Skeletal muscle satellite cell (primary cell): ENCODE measurements around the gene THRAP3.
A peak's percentile ranks its signal among the peaks of the same experiment; 100 is the strongest.

Source experiments
- H3K27me3 ChIP-seq: 2 replicates; pipeline ENCODE4 v1.7.0; 2013; ENCODE audit warnings: low read length; ENCODE audit not compliant: control insufficient read depth, insufficient read depth
- H3K36me3 ChIP-seq: 2 replicates; pipeline ENCODE4 v1.7.0; 2013; ENCODE audit warnings: mild to moderate bottlenecking, control low read depth, low read length; ENCODE audit not compliant: insufficient read depth
- H3K4me1 ChIP-seq: 2 replicates; pipeline ENCODE4 v1.7.0; 2013; ENCODE audit warnings: low read length; ENCODE audit not compliant: control insufficient read depth, insufficient read depth
- H3K4me2 ChIP-seq: 2 replicates; pipeline ENCODE4 v1.7.0; 2013; ENCODE audit warnings: mild to moderate bottlenecking, low read length
- H3K4me3 ChIP-seq: 2 replicates; pipeline ENCODE4 v1.7.0; 2013; ENCODE audit warnings: low read length
- H3K9ac ChIP-seq: 2 replicates; pipeline ENCODE4 v1.7.0; 2013; ENCODE audit warnings: mild to moderate bottlenecking, low read depth, low read length, moderate library complexity
- H3K9me3 ChIP-seq: replicated peaks from 2 replicates; pipeline ENCODE4 v1.7.0; 2013; ENCODE audit warnings: mild to moderate bottlenecking, control low read depth, low read length

The THRAP3 gene

DNA sequence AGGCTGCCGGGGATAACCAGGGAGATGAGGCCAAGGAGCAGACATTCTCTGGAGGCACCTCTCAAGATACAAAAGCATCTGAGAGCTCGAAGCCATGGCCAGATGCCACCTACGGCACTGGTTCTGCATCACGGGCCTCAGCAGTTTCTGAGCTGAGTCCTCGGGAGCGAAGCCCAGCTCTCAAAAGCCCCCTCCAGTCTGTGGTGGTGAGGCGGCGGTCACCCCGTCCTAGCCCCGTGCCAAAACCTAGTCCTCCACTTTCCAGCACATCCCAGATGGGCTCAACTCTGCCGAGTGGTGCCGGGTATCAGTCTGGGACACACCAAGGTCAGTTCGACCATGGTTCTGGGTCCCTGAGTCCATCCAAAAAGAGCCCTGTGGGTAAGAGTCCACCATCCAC is 62.6 kb downstream of the THRAP3 start:
- Histone ChIP-seq H3K4me2 (no peak overlapping the region), H3K36me3 (peaks cover 82% of the 10 kb centered on the region), H3K9ac (no peak overlapping the region), H3K9me3 (no peaks in the 10 kb centered on the region), H3K4me3 (no peak overlapping the region), H3K4me1 (peaks cover 6% of the 10 kb centered on the region), H3K27me3 (no peaks in the 10 kb centered on the region)

DNA sequence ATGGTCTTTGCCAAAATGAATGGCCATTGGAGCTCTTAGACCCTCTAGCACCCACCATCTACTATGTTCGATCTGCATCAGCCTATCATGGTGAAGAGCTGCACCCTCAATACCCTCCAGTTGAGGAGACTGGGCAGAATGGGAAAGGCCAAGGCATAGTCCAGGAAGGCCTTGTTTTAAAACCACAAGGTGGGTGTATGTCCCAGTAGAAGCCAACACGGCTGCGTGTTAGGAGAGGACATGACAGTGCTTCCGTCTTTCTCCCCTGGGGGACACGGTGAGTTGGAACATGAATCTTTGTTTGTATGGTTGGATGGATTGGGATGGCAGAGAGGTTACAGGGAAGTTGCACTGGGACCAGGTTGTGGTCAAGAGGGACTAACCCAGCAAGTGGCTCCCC is 63.4 kb downstream of the THRAP3 start:
- H3K9me3 ChIP-seq = no peaks in the 10 kb centered on the region
- H3K4me3 ChIP-seq = no peak overlapping the region
- peaks cover 87% of the 10 kb centered on the region for H3K36me3 ChIP-seq
- peaks cover 6% of the 10 kb centered on the region for H3K4me1 ChIP-seq
- no peak overlapping the region for H3K9ac ChIP-seq
- H3K27me3 ChIP-seq = no peaks in the 10 kb centered on the region
- H3K4me2 ChIP-seq = no peak overlapping the region

DNA sequence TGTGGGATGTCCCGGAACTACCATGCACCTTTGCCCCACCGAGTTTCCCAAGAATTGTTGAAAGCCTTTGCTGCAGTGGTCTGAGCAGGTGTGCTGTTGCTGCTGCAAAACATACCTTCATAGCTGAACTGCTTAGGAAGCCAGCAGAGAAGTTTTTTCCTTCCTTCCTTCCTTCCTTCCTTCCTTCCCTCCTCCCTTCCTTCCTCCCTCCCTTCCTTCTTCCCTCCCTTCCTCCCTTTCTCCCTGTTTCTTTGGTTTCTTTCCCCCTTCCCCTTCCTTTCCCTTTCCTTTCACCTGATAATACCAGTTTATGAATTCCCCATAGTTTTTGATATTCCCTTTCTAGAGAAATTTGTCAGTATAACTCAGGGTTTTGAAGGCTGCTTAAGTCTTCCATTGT is 71.1 kb downstream of the THRAP3 start:
- Histone ChIP-seq H3K4me2 (no peak overlapping the region), H3K9ac (no peak overlapping the region), H3K36me3 (peaks cover 69% of the 10 kb centered on the region), H3K9me3 (no peaks in the 10 kb centered on the region), H3K4me1 (peaks cover 18% of the 10 kb centered on the region), H3K27me3 (no peaks in the 10 kb centered on the region), H3K4me3 (no peak overlapping the region)

DNA sequence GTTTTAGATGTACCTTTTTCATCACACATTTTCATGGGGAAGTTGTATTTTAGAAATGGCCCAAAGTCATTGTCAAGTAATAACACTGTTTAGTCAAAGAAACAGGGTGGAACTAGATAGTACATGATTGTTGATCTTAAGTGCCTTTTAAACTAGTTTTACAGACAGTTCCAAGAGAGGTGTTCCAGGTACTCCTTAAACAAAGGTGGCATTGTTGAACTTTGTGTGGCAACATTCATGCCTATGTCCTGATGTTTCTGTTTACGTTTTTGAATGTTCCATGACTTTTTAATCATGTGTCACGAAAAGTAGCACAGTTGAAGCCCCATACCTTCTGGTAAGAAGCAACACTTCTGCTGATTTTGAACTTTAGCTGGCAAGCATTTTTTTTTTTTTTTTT is 72.8 kb downstream of the THRAP3 start:
- no peak overlapping the region for H3K4me2 ChIP-seq
- no peaks in the 10 kb centered on the region for H3K27me3 ChIP-seq
- H3K4me3 ChIP-seq = no peak overlapping the region
- H3K4me1 ChIP-seq = peaks cover 18% of the 10 kb centered on the region
- no peaks in the 10 kb centered on the region for H3K9me3 ChIP-seq
- peaks cover 69% of the 10 kb centered on the region for H3K36me3 ChIP-seq
- H3K9ac ChIP-seq = no peak overlapping the region

DNA sequence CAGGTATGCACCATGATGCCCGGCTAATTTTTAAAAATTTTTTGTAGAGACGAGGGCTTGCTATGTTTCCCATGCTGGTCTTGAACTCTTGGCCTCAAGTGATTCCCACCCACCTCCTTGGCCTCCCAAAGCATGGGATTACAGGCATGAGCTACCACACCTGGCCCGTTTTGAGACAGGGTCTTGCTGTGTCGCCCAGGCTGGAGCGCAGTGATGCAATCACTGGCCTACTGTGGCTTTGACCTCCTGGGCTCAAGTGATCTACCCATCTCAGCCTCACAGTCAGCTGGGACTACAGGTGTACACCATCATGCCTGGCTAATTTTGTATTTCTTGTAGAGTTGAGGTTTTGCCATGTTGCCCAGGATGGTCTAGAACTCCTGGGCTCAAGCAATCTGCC is 74.4 kb downstream of the THRAP3 start:
- no peaks in the 10 kb centered on the region for H3K9me3 ChIP-seq
- no peak overlapping the region for H3K9ac ChIP-seq
- no peak overlapping the region for H3K4me2 ChIP-seq

DNA sequence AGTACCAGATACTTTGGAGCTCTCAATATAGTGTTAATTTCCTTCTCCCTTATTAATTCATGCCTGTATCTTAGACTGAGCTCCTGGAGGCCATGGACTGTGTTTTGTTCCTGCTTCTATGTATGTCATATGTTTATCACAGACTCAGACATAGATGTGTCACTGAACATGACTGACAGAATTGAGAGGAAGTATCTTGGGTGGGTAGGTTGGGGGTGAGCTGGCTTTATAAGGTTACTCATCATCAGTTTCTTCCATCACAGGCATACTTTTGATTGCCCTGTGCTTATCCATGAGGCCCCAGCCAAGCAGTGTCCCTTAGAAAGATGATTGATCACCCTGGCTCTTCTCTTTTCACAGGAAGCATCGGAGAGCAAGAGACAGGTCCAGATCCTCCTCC is 76.3 kb downstream of the THRAP3 start:
- peaks cover 18% of the 10 kb centered on the region for H3K4me1 ChIP-seq
- H3K9me3 ChIP-seq = no peaks in the 10 kb centered on the region
- H3K4me2 ChIP-seq = no peak overlapping the region
- no peak overlapping the region for H3K9ac ChIP-seq
- peaks cover 70% of the 10 kb centered on the region for H3K36me3 ChIP-seq
- no peak overlapping the region for H3K4me3 ChIP-seq
- no peaks in the 10 kb centered on the region for H3K27me3 ChIP-seq

More for the DNA sequence above, 74.4 kb downstream of the THRAP3 start:
- peaks cover 18% of the 10 kb centered on the region for H3K4me1 ChIP-seq
- no peak overlapping the region for H3K4me3 ChIP-seq
- peaks cover 70% of the 10 kb centered on the region for H3K36me3 ChIP-seq
- no peaks in the 10 kb centered on the region for H3K27me3 ChIP-seq

DNA sequence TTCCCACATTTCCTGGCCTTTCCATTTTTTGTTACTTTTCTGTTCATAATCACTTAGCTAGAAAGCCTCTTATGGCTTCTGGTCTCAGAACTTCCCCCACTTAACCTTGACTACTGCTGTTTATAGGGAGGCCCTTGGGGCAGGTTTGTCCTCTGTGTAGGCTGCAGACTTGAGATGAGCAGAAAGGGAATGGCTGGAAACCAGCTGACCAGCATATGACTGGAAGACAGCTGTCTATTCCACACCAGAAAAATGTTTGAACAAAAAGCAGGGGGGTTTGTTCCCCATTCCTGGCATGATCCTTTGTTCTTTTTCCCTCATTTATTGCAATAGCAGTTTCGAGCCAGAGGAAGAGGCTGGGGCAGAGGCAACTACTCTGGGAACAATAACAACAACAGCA is 77.0 kb downstream of the THRAP3 start:
- Histone ChIP-seq H3K4me2 (no peak overlapping the region), H3K9me3 (no peaks in the 10 kb centered on the region), H3K4me1 (peaks cover 23% of the 10 kb centered on the region), H3K4me3 (no peak overlapping the region), H3K36me3 (peaks cover 63% of the 10 kb centered on the region), H3K27me3 (no peaks in the 10 kb centered on the region), H3K9ac (no peak overlapping the region)

DNA sequence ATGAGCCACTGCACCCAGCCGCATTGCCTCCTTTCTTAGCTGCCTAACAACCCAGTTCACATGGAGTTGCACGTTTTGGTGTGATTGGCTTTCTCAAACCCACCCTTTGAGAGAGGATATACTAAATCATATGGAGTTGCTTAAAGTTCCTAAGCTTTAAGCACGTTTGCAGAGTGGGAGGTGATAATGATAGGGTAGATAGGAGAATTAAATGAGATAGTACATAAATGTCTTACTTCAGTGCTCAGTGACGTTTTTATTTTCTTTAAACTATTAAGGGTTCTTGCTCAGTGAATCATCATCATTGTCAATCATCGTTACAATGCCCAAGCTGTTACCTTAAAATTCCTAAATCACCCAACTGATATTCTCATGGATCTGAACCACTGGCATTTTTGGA is 79.0 kb downstream of the THRAP3 start:
- Histone ChIP-seq H3K36me3 (peaks cover 49% of the 10 kb centered on the region), H3K27me3 (no peaks in the 10 kb centered on the region), H3K4me3 (no peak overlapping the region), H3K9ac (no peak overlapping the region), H3K9me3 (no peaks in the 10 kb centered on the region), H3K4me2 (no peak overlapping the region), H3K4me1 (peaks cover 35% of the 10 kb centered on the region)

DNA sequence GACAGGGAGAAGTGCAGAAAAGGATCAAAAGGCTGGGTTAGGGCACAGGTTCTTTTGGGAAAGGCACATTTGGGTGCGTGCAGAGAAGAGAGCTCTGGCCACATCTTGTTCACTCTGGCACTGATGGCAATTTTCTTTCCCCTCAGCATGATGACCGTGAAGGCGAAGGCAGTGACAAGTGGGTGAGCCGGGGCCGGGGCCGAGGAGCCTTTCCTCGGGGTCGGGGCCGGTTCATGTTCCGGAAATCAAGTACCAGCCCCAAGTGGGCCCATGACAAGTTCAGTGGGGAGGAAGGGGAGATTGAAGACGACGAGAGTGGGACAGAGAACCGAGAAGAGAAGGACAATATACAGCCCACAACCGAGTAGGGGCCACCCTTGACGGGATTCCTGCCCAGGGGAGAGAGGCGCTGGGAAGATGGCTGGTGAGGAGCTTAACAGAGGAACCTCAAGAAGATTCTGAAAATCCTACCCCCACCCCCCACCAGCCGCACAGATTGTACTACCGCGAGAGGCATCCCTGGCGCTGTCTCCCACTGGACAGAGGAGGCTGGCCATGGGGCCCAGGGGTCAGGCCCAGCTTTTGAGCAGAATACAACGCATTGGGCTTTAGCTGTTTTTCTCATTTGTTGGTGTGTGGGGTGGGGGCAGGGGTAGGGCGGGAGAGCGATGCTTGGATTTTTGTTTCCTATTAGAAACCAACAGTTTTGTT is 79.6 kb downstream of the THRAP3 start:
- no peaks in the 10 kb centered on the region for H3K9me3 ChIP-seq
- no peak overlapping the region for H3K9ac ChIP-seq
- H3K27me3 ChIP-seq = no peaks in the 10 kb centered on the region
- no peak overlapping the region for H3K4me3 ChIP-seq
- no peak overlapping the region for H3K4me2 ChIP-seq
- H3K36me3 ChIP-seq = peaks cover 44% of the 10 kb centered on the region
- H3K4me1 ChIP-seq = peaks cover 35% of the 10 kb centered on the region

DNA sequence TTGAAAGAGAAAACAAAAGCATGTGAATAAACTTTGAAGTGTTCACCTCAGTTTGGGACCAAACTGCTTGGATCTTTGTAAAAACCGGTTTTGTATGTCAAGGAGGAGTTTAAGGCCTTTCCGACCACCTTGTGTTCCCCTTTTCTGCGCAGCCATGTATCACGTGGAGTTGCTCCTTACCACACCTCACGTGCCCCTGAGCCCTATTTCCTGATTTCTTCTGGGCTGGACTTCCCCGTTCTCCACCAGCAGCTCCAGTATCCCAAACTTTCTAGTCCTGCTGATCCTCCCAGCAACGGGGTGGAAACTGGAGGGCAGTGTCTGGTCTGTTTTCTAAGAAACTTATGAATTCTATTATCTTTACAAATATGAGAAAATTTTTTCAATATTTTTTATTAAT is 80.3 kb downstream of the THRAP3 start:
- H3K4me3 ChIP-seq = no peak overlapping the region
- peaks cover 31% of the 10 kb centered on the region for H3K4me1 ChIP-seq
- H3K27me3 ChIP-seq = no peaks in the 10 kb centered on the region
- no peak overlapping the region for H3K9ac ChIP-seq
- H3K4me2 ChIP-seq = no peak overlapping the region
- H3K9me3 ChIP-seq = no peaks in the 10 kb centered on the region
- H3K36me3 ChIP-seq = peaks cover 46% of the 10 kb centered on the region

DNA sequence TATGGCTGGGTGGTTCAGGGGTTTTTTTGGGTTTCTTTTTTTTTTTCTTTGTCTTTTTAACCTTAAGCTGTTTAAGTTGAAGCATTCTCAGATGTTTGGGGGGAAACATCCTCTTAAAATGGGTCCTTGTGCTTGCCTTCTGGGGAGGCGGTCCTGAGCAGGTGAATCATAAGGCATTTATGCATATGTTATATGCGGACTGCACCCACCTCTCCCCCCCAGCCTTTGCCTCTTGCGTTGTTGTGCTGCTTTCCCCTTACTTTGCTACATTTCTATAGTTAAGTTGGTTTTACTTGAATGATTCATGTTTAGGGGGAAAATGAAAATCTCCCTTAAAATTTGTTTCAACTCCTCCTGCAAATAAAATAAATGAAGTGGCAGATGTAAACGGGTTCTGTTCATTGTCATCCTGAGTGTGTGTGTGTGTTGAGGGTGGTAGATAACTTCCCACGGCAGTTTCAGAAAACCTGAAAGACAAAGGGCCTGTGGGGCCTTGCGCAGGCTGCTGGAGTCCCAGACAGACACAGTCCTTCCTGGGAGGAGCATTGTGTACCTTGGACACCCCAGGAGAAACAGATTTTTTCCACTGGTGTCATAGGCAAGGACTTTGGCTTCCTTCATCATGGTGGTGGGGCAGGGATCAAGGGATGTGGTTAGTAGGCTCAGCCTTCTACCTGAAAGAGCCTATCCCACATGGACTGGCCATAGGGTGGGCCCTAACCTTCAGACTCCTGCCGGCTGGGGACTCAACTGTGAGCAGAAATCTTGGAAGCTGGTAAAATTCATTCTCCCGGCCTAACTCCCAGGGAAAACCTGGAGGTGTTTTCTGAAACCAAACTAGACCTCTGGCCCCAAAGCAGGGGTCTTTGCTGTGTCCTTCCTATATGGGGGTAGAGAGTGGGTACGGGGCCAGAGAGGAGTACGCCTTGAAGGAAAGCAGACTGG is 81.0 kb downstream of the THRAP3 start:
- Histone ChIP-seq H3K4me2 (no peak overlapping the region), H3K4me3 (no peak overlapping the region), H3K36me3 (peaks cover 47% of the 10 kb centered on the region), H3K9me3 (no peaks in the 10 kb centered on the region), H3K9ac (no peak overlapping the region), H3K4me1 (peaks cover 24% of the 10 kb centered on the region), H3K27me3 (no peaks in the 10 kb centered on the region)

DNA sequence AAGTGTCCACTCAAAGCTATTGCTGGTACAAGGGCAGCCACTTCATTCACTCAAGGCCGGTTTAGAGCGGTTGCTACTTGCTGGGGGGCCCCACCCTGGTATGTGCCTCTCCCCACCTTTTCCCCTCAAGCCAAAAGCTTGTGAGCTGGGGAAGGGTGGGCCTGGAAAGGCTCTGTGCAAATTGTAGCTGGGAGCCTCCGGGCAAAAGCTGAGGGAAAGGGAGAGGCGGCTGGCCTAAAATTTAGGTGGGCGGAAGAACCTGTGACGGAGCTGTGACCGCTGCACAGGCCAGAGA is 81.6 kb downstream of the THRAP3 start:
- Histone ChIP-seq H3K9ac (peak overlapping the region; percentile 69), H3K27me3 (no peaks in the 10 kb centered on the region), H3K36me3 (peaks cover 41% of the 10 kb centered on the region), H3K4me2 (peak overlapping the region; percentile 95), H3K9me3 (no peaks in the 10 kb centered on the region), H3K4me3 (no peak overlapping the region), H3K4me1 (peaks cover 17% of the 10 kb centered on the region)
